Measurements from ENCODE around the gene CYB561. TPM values are rescaled to one million over a fixed set of nuclear protein-coding genes. Genes with fewer than 3 reads are reported as not detected.

The CYB561 gene
- total RNA-seq, 1 experiment from 2014 or later, result 40.1 TPM

- Histone ChIP-seq H3K4me3 (ENCODE audit: low read depth in 2 of 2, low read length in 2 of 2) (no peak overlapping the region), H3K27me3 (ENCODE audit: control insufficient read depth, insufficient read depth, low read length) (no peaks in the 10 kb centered on the region), H3K27ac (ENCODE audit: low read length) (no peak overlapping the region), H3K9me3 (ENCODE audit: control insufficient read depth, insufficient read depth, low read depth, low read length) (no peaks in the 10 kb centered on the region), H3K4me1 (ENCODE audit: control insufficient read depth, insufficient read depth, low read length) (no peaks in the 10 kb centered on the region), H3K36me3 (ENCODE audit: control insufficient read depth, insufficient read depth, low read length) (no peaks in the 10 kb centered on the region; the same call in 1 of the 2 replicates)
- ChIA-PET CTCF (no interaction called here), POLR2A (no interaction called here)
- ATAC-seq, result no peak
- TF ChIP-seq TCF7L2 (IDR thresholded peaks at IDR 0.05; ENCODE audit: low read depth, low read length) (no peak), REST (IDR thresholded peaks at IDR 0.05; ENCODE audit: insufficient read depth in 1 of 2, low read depth in 2 of 2, low read length in 1 of 2) (no peak), SIN3A (IDR thresholded peaks at IDR 0.05; ENCODE audit: borderline replicate concordance, insufficient read depth, low read depth, low read length) (no peak), CTCF (IDR thresholded peaks at IDR 0.05) (no peak), POLR2AphosphoS5 (IDR thresholded peaks at IDR 0.05; ENCODE audit: low read depth, low read length) (no peak)
- BruUV-seq (replicated peaks), result no TSS peak
- DNase-seq (ENCODE audit: low read depth, low spot score), result no peak
- in situ Hi-C loops (cut with HindIII; ENCODE audit: low pct_unique_long_range_greater_than_20kb, low sequenced_read_pairs), result no loop called here
- intact Hi-C loops (cut with micrococcal nuclease; ENCODE audit: unreplicated experiment), result no loop called here
Measured at GRCh38 chr17:63419398-63419797, 26.7 kb downstream of the CYB561 start.

- Histone ChIP-seq H3K27me3 (ENCODE audit: control insufficient read depth, insufficient read depth, low read length) (no peaks in the 10 kb centered on the region), H3K4me1 (ENCODE audit: control insufficient read depth, insufficient read depth, low read length) (no peaks in the 10 kb centered on the region), H3K27ac (ENCODE audit: low read length) (no peak overlapping the region), H3K36me3 (ENCODE audit: control insufficient read depth, insufficient read depth, low read length) (no peaks in the 10 kb centered on the region; the same call in 1 of the 2 replicates), H3K9me3 (ENCODE audit: control insufficient read depth, insufficient read depth, low read depth, low read length) (no peaks in the 10 kb centered on the region), H3K4me3 (ENCODE audit: low read depth in 2 of 2, low read length in 2 of 2) (no peak overlapping the region)
- ChIA-PET CTCF (no interaction called here), POLR2A (no interaction called here)
- BruUV-seq (replicated peaks), result no TSS peak
- DNase-seq (ENCODE audit: low read depth, low spot score), result no peak
- in situ Hi-C loops (cut with HindIII; ENCODE audit: low pct_unique_long_range_greater_than_20kb, low sequenced_read_pairs), result no loop called here
- ATAC-seq, result no peak
- TF ChIP-seq POLR2AphosphoS5 (IDR thresholded peaks at IDR 0.05; ENCODE audit: low read depth, low read length), result no peak
- no peak for TF ChIP-seq TCF7L2 (IDR thresholded peaks at IDR 0.05; ENCODE audit: low read depth, low read length)
- TF ChIP-seq CTCF (IDR thresholded peaks at IDR 0.05), result no peak
- TF ChIP-seq REST (IDR thresholded peaks at IDR 0.05; ENCODE audit: insufficient read depth in 1 of 2, low read depth in 2 of 2, low read length in 1 of 2), result no peak
- no peak for TF ChIP-seq SIN3A (IDR thresholded peaks at IDR 0.05; ENCODE audit: borderline replicate concordance, insufficient read depth, low read depth, low read length)
- intact Hi-C loops (cut with micrococcal nuclease; ENCODE audit: unreplicated experiment), result no loop called here
Measured at GRCh38 chr17:63418540-63418939, 27.6 kb downstream of the CYB561 start.

Measured in Panc1 (cell line).